Smooth muscle cell (in vitro differentiated cells): ENCODE data around the gene HPS5. TPM values are rescaled to one million over a fixed set of nuclear protein-coding genes. Genes with fewer than 3 reads are reported as not detected.

Source experiments
- DNase-seq: peaks from one replicate; lab custom pipeline; 2025; ENCODE audit not compliant: unreplicated experiment; lab: John Stamatoyannopoulos, UW
- H2AFZ ChIP-seq: fragments of 200-600 bp; sonication (generic); 2 replicates; pipeline ENCODE4 v1.6.0; 2016; ENCODE audit warnings: antibody characterized with exemption, low read depth, mild to moderate bottlenecking
- H3F3A ChIP-seq: fragments of 200-600 bp; sonication (generic); 2 replicates; pipeline ENCODE4 v1.6.0; 2017; ENCODE audit warnings: antibody characterized with exemption, low read depth
- H3K27ac ChIP-seq: fragments of 200-600 bp; sonication (generic); 2 replicates; pipeline ENCODE4 v1.5.1; 2016; ENCODE audit warnings: low read depth, mild to moderate bottlenecking
- H3K27me3 ChIP-seq: fragments of 200-600 bp; sonication (generic); 2 replicates; pipeline ENCODE4 v1.6.1; 2016; ENCODE audit warnings: low read depth, mild to moderate bottlenecking
- H3K36me3 ChIP-seq: fragments of 200-600 bp; sonication (generic); 2 replicates; pipeline ENCODE4 v1.5.1; 2016; ENCODE audit warnings: low read depth
- H3K4me1 ChIP-seq: fragments of 200-600 bp; sonication (generic); 2 replicates; pipeline ENCODE4 v1.5.1; 2016; ENCODE audit warnings: low read depth
- H3K4me2 ChIP-seq: fragments of 200-600 bp; sonication (generic); 2 replicates; pipeline ENCODE4 v1.6.0; 2016; ENCODE audit warnings: mild to moderate bottlenecking
- H3K4me3 ChIP-seq: fragments of 200-600 bp; sonication (generic); 2 replicates; pipeline ENCODE4 v1.5.1; 2016; ENCODE audit warnings: mild to moderate bottlenecking
- H3K79me2 ChIP-seq: fragments of 200-600 bp; sonication (generic); 2 replicates; pipeline ENCODE4 v1.6.0; 2016; ENCODE audit warnings: low read depth, mild to moderate bottlenecking
- H3K9ac ChIP-seq: fragments of 200-600 bp; sonication (generic); 2 replicates; pipeline ENCODE4 v1.6.0; 2016; ENCODE audit warnings: low read depth
- H3K9me3 ChIP-seq: fragments of 200-600 bp; sonication (generic); replicated peaks from 2 replicates; pipeline ENCODE4 v1.5.1; 2016; ENCODE audit warnings: low read depth
- H4K20me1 ChIP-seq: fragments of 200-600 bp; sonication (generic); 2 replicates; pipeline ENCODE4 v1.6.0; 2016; ENCODE audit warnings: low read depth
- CTCF ChIP-seq: fragments of 200-600 bp; sonication (generic); IDR thresholded peaks from 2 replicates; pipeline ENCODE4 v1.5.1; 2017; ENCODE audit warnings: borderline replicate concordance, mild to moderate bottlenecking, antibody characterized with exemption; ENCODE audit not compliant: insufficient read depth, poor library complexity, severe bottlenecking
- WGBS: methylation state at CpG from one replicate; pipeline ENCODE4 v1.1.7; 2016; ENCODE audit warnings: low lambda C conversion rate; 5-methylcytosine and 5-hydroxymethylcytosine counted together
- polyA plus RNA-seq: library from polyadenylated mRNA; unstranded; fragments of >200 nt; fragmentation: Nextera tagmentation; extraction: Ambion mirVana; gene quantifications from 2 replicates; pipeline ENCODE4 v1.2.1, GENCODE V29; 2016
- small RNA-seq: library from RNA; depleted of rRNA; stranded (forward); fragments of <200 nt; gene quantifications from one replicate; pipeline ENCODE3, GENCODE V24; 2014
- total RNA-seq: library from RNA; depleted of rRNA; stranded (reverse); fragments of >200 nt; gene quantifications from 2 replicates; pipeline ENCODE4 v1.2.3, GENCODE V29; 2014

HPS5 gene
- total and polyA plus RNA-seq, 2 experiments from 2014 or later: 7.4 to 13.1 TPM

GRCh38 chr11:18229501-18229900 lies 92.4 kb downstream of the HPS5 start:
- no peak overlapping the region for H3K9ac ChIP-seq
- no peak for TF ChIP-seq CTCF
- no peaks in the 10 kb centered on the region for H3K36me3 ChIP-seq
- no peak overlapping the region for H3K27ac ChIP-seq
- H2AFZ ChIP-seq: no peak overlapping the region
- WGBS: 89% methylated on average over 3 of the region's 3 CpGs
- DNase-seq: no peak
- no peak overlapping the region for H3K4me3 ChIP-seq
- H4K20me1 ChIP-seq: no peaks in the 10 kb centered on the region
- H3K79me2 ChIP-seq: no peaks in the 10 kb centered on the region
- no peaks in the 10 kb centered on the region for H3K4me1 ChIP-seq
- H3K9me3 ChIP-seq: no peaks in the 10 kb centered on the region
- H3F3A ChIP-seq: no peaks in the 10 kb centered on the region
- no peak overlapping the region for H3K4me2 ChIP-seq
- H3K27me3 ChIP-seq: no peaks in the 10 kb centered on the region

Small RNA genes lying within 50 kb of the gene (small RNA-seq; reads per million reads assigned to genes)
- not detected for gene RNA5SP333
- gene RNA5SP334: not detected

Other genes with a start within 250 kb of the HPS5 start
- gene SAAL1, start 216.1 kb downstream of the HPS5 start, total RNA-seq: 20.0 and 22.2 TPM in 2 replicates
- 19.4 and 19.9 TPM in 2 replicates for gene SAAL1, start 216.1 kb downstream of the HPS5 start, polyA plus RNA-seq
- gene MRGPRX3, start 189.6 kb downstream of the HPS5 start, total RNA-seq: not detected in 2 replicates
- not detected in 2 replicates for gene MRGPRX3, start 189.6 kb downstream of the HPS5 start, polyA plus RNA-seq
- gene MRGPRX4, start 149.3 kb downstream of the HPS5 start, total RNA-seq: not detected in 2 replicates
- gene MRGPRX4, start 149.3 kb downstream of the HPS5 start, polyA plus RNA-seq: not detected in 2 replicates
- gene SAA4, start 85.3 kb downstream of the HPS5 start, total RNA-seq: not detected in 2 replicates
- gene SAA4, start 85.3 kb downstream of the HPS5 start, polyA plus RNA-seq: not detected in 2 replicates
- not detected in 2 replicates for gene SAA2, start 73.5 kb downstream of the HPS5 start, total RNA-seq
- gene SAA2, start 73.5 kb downstream of the HPS5 start, polyA plus RNA-seq: not detected in 2 replicates
- gene SAA1, start 55.9 kb downstream of the HPS5 start, total RNA-seq: not detected in 2 replicates
- gene SAA1, start 55.9 kb downstream of the HPS5 start, polyA plus RNA-seq: 1.2 and 1.4 TPM in 2 replicates
- 47.2 and 47.8 TPM in 2 replicates for gene GTF2H1, start 427 bp upstream of the HPS5 start, total RNA-seq
- gene GTF2H1, start 427 bp upstream of the HPS5 start, polyA plus RNA-seq: 22.0 and 28.3 TPM in 2 replicates
- gene LDHA, start 72.4 kb upstream of the HPS5 start, total RNA-seq: 1,106 and 1,201 TPM in 2 replicates
- gene LDHA, start 72.4 kb upstream of the HPS5 start, polyA plus RNA-seq: 2,158 and 2,272 TPM in 2 replicates
- 0.45 and 3.1 TPM in 2 replicates for gene LDHC, start 90.2 kb upstream of the HPS5 start, total RNA-seq
- gene LDHC, start 90.2 kb upstream of the HPS5 start, polyA plus RNA-seq: 0.83 and 1.2 TPM in 2 replicates
- gene LDHAL6A, start 133.7 kb upstream of the HPS5 start, total RNA-seq: not detected in 2 replicates
- 0.06 TPM in 1 of 2 replicates, not detected in the other for gene LDHAL6A, start 133.7 kb upstream of the HPS5 start, polyA plus RNA-seq
- 121 and 137 TPM in 2 replicates for gene TSG101, start 204.8 kb upstream of the HPS5 start, total RNA-seq
- gene TSG101, start 204.8 kb upstream of the HPS5 start, polyA plus RNA-seq: 113 and 114 TPM in 2 replicates